Osteoblast (primary cell): ENCODE data around the gene PRXL2C. TPM values are rescaled to one million over a fixed set of nuclear protein-coding genes. Genes with fewer than 3 reads are reported as not detected.

Experiments
- DNase-seq: peaks from one replicate; pipeline ENCODE4 v3.0.0; 2011; ENCODE audit warnings: low spot score, mixed read lengths; ENCODE audit not compliant: insufficient read length; ENCODE audit errors: missing footprints
- H2AFZ ChIP-seq: 2 replicates; pipeline ENCODE4 v1.6.0; 2011; ENCODE audit warnings: mild to moderate bottlenecking, low read length
- H3K27ac ChIP-seq: 2 replicates; pipeline ENCODE4 v1.5.1; 2011; ENCODE audit warnings: mild to moderate bottlenecking, low read depth, low read length, moderate library complexity
- H3K27me3 ChIP-seq: 2 replicates; pipeline ENCODE4 v1.6.0; 2012; ENCODE audit warnings: mild to moderate bottlenecking, control low read depth, inconsistent platforms, low read length, moderate library complexity; ENCODE audit not compliant: insufficient read depth
- H3K36me3 ChIP-seq: 2 replicates; pipeline ENCODE4 v1.5.1; 2011; ENCODE audit warnings: mild to moderate bottlenecking, low read length, control low read depth, moderate library complexity; ENCODE audit not compliant: insufficient read depth
- H3K4me1 ChIP-seq: 2 replicates; pipeline ENCODE4 v1.5.1; 2011; ENCODE audit warnings: mild to moderate bottlenecking, low read length, control low read depth, moderate library complexity; ENCODE audit not compliant: insufficient read depth
- H3K4me2 ChIP-seq: 2 replicates; pipeline ENCODE4 v1.6.0; 2011; ENCODE audit warnings: mild to moderate bottlenecking, low read length; ENCODE audit not compliant: insufficient read depth
- H3K4me3 ChIP-seq: fragments of 200-600 bp; sonication (generic); 3 replicates; pipeline ENCODE4 v1.5.1; 2012; ENCODE audit warnings: mild to moderate bottlenecking, low read length, inconsistent platforms; ENCODE audit not compliant: insufficient read depth
- H3K79me2 ChIP-seq: 2 replicates; pipeline ENCODE4 v1.6.0; 2012; ENCODE audit warnings: mild to moderate bottlenecking, low read length, control low read depth, inconsistent platforms; ENCODE audit not compliant: insufficient read depth
- H3K9me3 ChIP-seq: 2 replicates; pipeline ENCODE4 v1.5.1; 2011; ENCODE audit warnings: low read depth, low read length, control low read depth
- H4K20me1 ChIP-seq: 2 replicates; pipeline ENCODE4 v1.6.0; 2012; ENCODE audit warnings: mild to moderate bottlenecking, low read length, control low read depth; ENCODE audit not compliant: insufficient read depth
- CTCF ChIP-seq: IDR thresholded peaks from 2 replicates; pipeline ENCODE4 v1.5.1; 2011; ENCODE audit warnings: mild to moderate bottlenecking, low read depth, low read length, moderate library complexity; ENCODE audit errors: extremely low read depth
- total RNA-seq: library from RNA; depleted of rRNA; stranded (reverse); fragments of >200 nt; gene quantifications from 2 replicates; pipeline ENCODE4 v1.2.3, GENCODE V29; 2012

PRXL2C gene
- total RNA-seq, 1 donor: 30.8 TPM

- Histone ChIP-seq H2AFZ (no peak overlapping the region), H3K27me3 (no peaks in the 10 kb centered on the region), H3K4me2 (no peak overlapping the region), H3K4me3 (no peak overlapping the region), H3K27ac (no peak overlapping the region), H4K20me1 (no peaks in the 10 kb centered on the region), H3K36me3 (peaks cover 15% of the 10 kb centered on the region), H3K9me3 (no peaks in the 10 kb centered on the region), H3K79me2 (peaks cover 4% of the 10 kb centered on the region), H3K4me1 (peaks cover 6% of the 10 kb centered on the region)
- TF ChIP-seq CTCF: peak; percentile 60
- DNase-seq: peak; percentile 49
Measured at GRCh38 chr9:96651626-96652025, 3.5 kb downstream of the PRXL2C start.

- peak; percentile 10 for DNase-seq
- Histone ChIP-seq H4K20me1 (no peaks in the 10 kb centered on the region), H3K27me3 (no peaks in the 10 kb centered on the region), H3K4me3 (no peak overlapping the region), H3K4me1 (peaks cover 16% of the 10 kb centered on the region), H3K36me3 (peaks cover 15% of the 10 kb centered on the region), H3K27ac (no peak overlapping the region), H3K4me2 (no peak overlapping the region), H3K9me3 (no peaks in the 10 kb centered on the region), H2AFZ (no peak overlapping the region), H3K79me2 (peaks cover 4% of the 10 kb centered on the region)
- TF ChIP-seq CTCF: no peak
Measured at GRCh38 chr9:96649620-96650324, 5.3 kb downstream of the PRXL2C start.

GRCh38 chr9:96646081-96646991 lies 8.8 kb downstream of the PRXL2C start:
- H3K27me3 ChIP-seq: no peaks in the 10 kb centered on the region
- H3K4me3 ChIP-seq: peak overlapping the region; percentile 45
- peak overlapping the region; percentile 61 for H3K4me2 ChIP-seq
- H3K9me3 ChIP-seq: no peaks in the 10 kb centered on the region
- no peaks in the 10 kb centered on the region for H4K20me1 ChIP-seq
- peak overlapping the region; percentile 75 for H2AFZ ChIP-seq
- TF ChIP-seq CTCF: no peak
- peaks cover 22% of the 10 kb centered on the region for H3K36me3 ChIP-seq
- peaks cover 11% of the 10 kb centered on the region for H3K4me1 ChIP-seq
- peak overlapping the region; percentile 85 for H3K27ac ChIP-seq
- DNase-seq: peak; percentile 36
- H3K79me2 ChIP-seq: no peaks in the 10 kb centered on the region

GRCh38 chr9:96644137-96644536 lies 11.0 kb downstream of the PRXL2C start:
- Histone ChIP-seq H3K4me3 (no peak overlapping the region), H3K9me3 (no peaks in the 10 kb centered on the region), H3K79me2 (no peaks in the 10 kb centered on the region), H3K27ac (no peak overlapping the region), H3K27me3 (no peaks in the 10 kb centered on the region), H2AFZ (no peak overlapping the region), H3K36me3 (peaks cover 10% of the 10 kb centered on the region), H3K4me1 (peaks cover 11% of the 10 kb centered on the region), H4K20me1 (no peaks in the 10 kb centered on the region), H3K4me2 (no peak overlapping the region)
- DNase-seq: no peak
- TF ChIP-seq CTCF: no peak
